PFSK-1 (cell line): Measurements from ENCODE around the gene TRPC4.

Source experiments
- FOXP2 ChIP-seq: optimal IDR thresholded peaks from 2 replicates; pipeline ENCODE3; 2011; ENCODE audit warnings: borderline replicate concordance, control low read depth, inconsistent platforms; ENCODE audit not compliant: insufficient read depth; ENCODE audit errors: extremely low read length, extremely low read depth
- POLR2AphosphoS5 ChIP-seq: IDR thresholded peaks from 2 replicates; pipeline ENCODE4 v1.6.1; 2012; ENCODE audit warnings: low read depth, mild to moderate bottlenecking, control low read depth, low read length, moderate library complexity
- REST ChIP-seq, 2 experiments: IDR thresholded peaks; 2 replicates each; pipeline versions ENCODE4 v1.6.1 to v1.8.0; 2011 to 2012; ENCODE audit warnings: low read depth in 2 of 2, low read length in 2 of 2, control low read depth in 1 of 2, inconsistent platforms in 1 of 2, mild to moderate bottlenecking in 1 of 2, moderate library complexity in 1 of 2; ENCODE audit not compliant: insufficient read depth in 1 of 2
- SIN3A ChIP-seq: IDR thresholded peaks from 2 replicates; pipeline ENCODE4 v1.6.1; 2012; ENCODE audit warnings: mild to moderate bottlenecking, low read length, moderate library complexity, borderline replicate concordance; ENCODE audit not compliant: insufficient read depth
- TAF1 ChIP-seq: IDR thresholded peaks from 2 replicates; pipeline ENCODE4 v1.6.1; 2012; ENCODE audit warnings: low read length, control low read depth, borderline replicate concordance; ENCODE audit not compliant: insufficient read depth

Gene TRPC4

GRCh38 chr13:37906880-37907279 lies 37.3 kb upstream of the TRPC4 start:
- no peak for TF ChIP-seq SIN3A

- TF ChIP-seq POLR2AphosphoS5 (no peak), SIN3A (no peak)
Measured at GRCh38 chr13:37905736-37906135, 36.2 kb upstream of the TRPC4 start.

GRCh38 chr13:37899753-37900152 lies 30.2 kb upstream of the TRPC4 start:
- no peak for TF ChIP-seq TAF1
- no peak for TF ChIP-seq SIN3A
- no peak for TF ChIP-seq POLR2AphosphoS5
- no peak for TF ChIP-seq REST (IDR thresholded peaks at IDR 0.05; ENCODE audit: insufficient read depth in 1 of 2, low read depth in 2 of 2, low read length in 2 of 2)
- no peak for TF ChIP-seq FOXP2

GRCh38 chr13:37893321-37893720 lies 23.7 kb upstream of the TRPC4 start:
- TF ChIP-seq REST (IDR thresholded peaks at IDR 0.05; ENCODE audit: insufficient read depth in 1 of 2, low read depth in 2 of 2, low read length in 2 of 2) (no peak), SIN3A (no peak), POLR2AphosphoS5 (no peak), FOXP2 (no peak), TAF1 (no peak)

- TF ChIP-seq FOXP2 = no peak
- TF ChIP-seq SIN3A = no peak
- TF ChIP-seq POLR2AphosphoS5 = no peak
- no peak for TF ChIP-seq TAF1
Measured at GRCh38 chr13:37889820-37890219, 20.2 kb upstream of the TRPC4 start.

- TF ChIP-seq SIN3A (no peak), FOXP2 (no peak), REST (IDR thresholded peaks at IDR 0.05; ENCODE audit: insufficient read depth in 1 of 2, low read depth in 2 of 2, low read length in 2 of 2) (no peak), TAF1 (no peak), POLR2AphosphoS5 (no peak)
Measured at GRCh38 chr13:37889102-37889501, 19.5 kb upstream of the TRPC4 start.

- no peak for TF ChIP-seq TAF1
- TF ChIP-seq FOXP2 = no peak
- no peak for TF ChIP-seq SIN3A
- no peak for TF ChIP-seq REST (IDR thresholded peaks at IDR 0.05; ENCODE audit: insufficient read depth in 1 of 2, low read depth in 2 of 2, low read length in 2 of 2)
- TF ChIP-seq POLR2AphosphoS5 = no peak
Measured at GRCh38 chr13:37886879-37887278, 17.3 kb upstream of the TRPC4 start.
